Measurements from ENCODE around the gene ACSF2.
A peak's percentile ranks its signal among the peaks of the same experiment; 100 is the strongest.

The ACSF2 gene

GRCh38 chr17:50505591-50506130, 79.6 kb downstream of the ACSF2 start:
- peak overlapping the region; percentile 55 for H3K4me3 Mint-ChIP-seq
- TF ChIP-seq, protein P1, sequence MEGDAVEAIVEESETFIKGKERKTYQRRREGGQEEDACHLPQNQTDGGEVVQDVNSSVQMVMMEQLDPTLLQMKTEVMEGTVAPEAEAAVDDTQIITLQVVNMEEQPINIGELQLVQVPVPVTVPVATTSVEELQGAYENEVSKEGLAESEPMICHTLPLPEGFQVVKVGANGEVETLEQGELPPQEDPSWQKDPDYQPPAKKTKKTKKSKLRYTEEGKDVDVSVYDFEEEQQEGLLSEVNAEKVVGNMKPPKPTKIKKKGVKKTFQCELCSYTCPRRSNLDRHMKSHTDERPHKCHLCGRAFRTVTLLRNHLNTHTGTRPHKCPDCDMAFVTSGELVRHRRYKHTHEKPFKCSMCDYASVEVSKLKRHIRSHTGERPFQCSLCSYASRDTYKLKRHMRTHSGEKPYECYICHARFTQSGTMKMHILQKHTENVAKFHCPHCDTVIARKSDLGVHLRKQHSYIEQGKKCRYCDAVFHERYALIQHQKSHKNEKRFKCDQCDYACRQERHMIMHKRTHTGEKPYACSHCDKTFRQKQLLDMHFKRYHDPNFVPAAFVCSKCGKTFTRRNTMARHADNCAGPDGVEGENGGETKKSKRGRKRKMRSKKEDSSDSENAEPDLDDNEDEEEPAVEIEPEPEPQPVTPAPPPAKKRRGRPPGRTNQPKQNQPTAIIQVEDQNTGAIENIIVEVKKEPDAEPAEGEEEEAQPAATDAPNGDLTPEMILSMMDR (IDR thresholded peaks at IDR 0.05), result no peak
- peaks cover 15% of the 10 kb centered on the region for H3K27me3 Mint-ChIP-seq (ENCODE audit: low read depth, poor library complexity)
- H3K36me3 Mint-ChIP-seq (ENCODE audit: low read depth), result no peaks in the 10 kb centered on the region
- peaks cover 74% of the 10 kb centered on the region for H3K4me1 Mint-ChIP-seq
- peak overlapping the region; percentile 62 for H3K27ac Mint-ChIP-seq
- DNase-seq, result no peak
- no peaks in the 10 kb centered on the region for H3K9me3 Mint-ChIP-seq

GRCh38 chr17:50506298-50506697, 80.3 kb downstream of the ACSF2 start:
- Mint-ChIP-seq H3K27ac (no peak overlapping the region), H3K9me3 (no peaks in the 10 kb centered on the region), H3K4me1 (peaks cover 80% of the 10 kb centered on the region), H3K27me3 (ENCODE audit: low read depth, poor library complexity) (peaks cover 15% of the 10 kb centered on the region), H3K36me3 (ENCODE audit: low read depth) (no peaks in the 10 kb centered on the region), H3K4me3 (no peak overlapping the region)
- no peak for DNase-seq
- TF ChIP-seq, protein P1 (IDR thresholded peaks at IDR 0.05), result no peak

GRCh38 chr17:50507871-50508572, 82.0 kb downstream of the ACSF2 start, which contains the start of gene MYCBPAP:
Gene MYCBPAP (plus strand): TSS chr17:50508439. CDS start chr17:50508675, 236 bp downstream.
- H3K4me3 Mint-ChIP-seq, result peak within 1 kb of the TSS; percentile 87
- no peaks in the 10 kb centered on the region for H3K36me3 Mint-ChIP-seq (ENCODE audit: low read depth)
- peaks cover 15% of the 10 kb centered on the region for H3K27me3 Mint-ChIP-seq (ENCODE audit: low read depth, poor library complexity)
- no peaks in the 10 kb centered on the region for H3K9me3 Mint-ChIP-seq
- TF ChIP-seq, protein P1 (IDR thresholded peaks at IDR 0.05), result no peak
- peak; percentile 88 for DNase-seq
- H3K4me1 Mint-ChIP-seq, result peaks cover 73% of the 10 kb centered on the region
- H3K27ac Mint-ChIP-seq, result no peak within 1 kb of the TSS

DNA sequence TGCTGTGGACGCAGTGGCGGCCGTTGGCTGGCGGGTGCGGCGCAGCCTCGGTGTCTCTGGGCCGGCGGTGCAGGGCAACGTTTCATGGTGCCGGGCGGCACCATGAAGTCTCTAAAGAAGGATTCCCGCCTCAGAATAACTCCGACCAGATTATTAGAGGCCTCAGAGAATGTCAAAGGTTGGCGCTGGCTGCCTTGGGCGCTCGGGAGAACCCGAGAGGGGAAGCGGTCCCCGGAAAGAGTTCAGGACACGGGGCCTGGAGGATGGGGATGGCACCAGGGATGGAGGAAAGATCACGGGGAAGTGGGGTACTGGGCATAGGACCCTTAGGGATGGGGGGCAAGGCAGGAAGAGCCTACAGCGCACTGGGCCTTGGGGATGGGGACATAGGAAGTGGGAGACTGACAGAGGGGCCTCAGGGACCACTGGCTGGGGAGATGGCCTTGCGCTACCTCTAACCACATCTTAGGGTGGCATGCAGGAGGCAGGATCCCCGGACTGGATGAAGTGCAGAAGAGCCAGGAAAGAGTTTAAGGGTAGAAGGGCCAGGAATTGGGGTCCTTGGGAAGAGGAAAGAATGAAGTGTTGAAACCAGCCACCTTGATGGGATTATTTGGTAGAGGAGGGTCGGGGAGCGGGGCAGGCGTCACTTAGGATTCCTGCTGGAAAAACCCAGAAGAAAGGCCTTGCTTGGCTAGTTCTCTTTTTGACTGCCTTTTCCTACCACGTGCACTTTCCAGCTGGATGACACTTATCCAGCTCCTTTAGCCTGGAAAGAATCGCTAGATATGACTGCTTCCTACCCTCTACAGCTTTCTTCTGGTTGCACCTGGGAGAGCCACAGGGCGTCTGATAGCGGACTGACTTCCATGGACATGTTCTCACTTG, 82.8 kb downstream of the ACSF2 start:
- peak overlapping the region; percentile 84 for H3K4me3 Mint-ChIP-seq
- TF ChIP-seq, protein P1 (IDR thresholded peaks at IDR 0.05), result no peak
- H3K36me3 Mint-ChIP-seq (ENCODE audit: low read depth), result no peaks in the 10 kb centered on the region
- H3K4me1 Mint-ChIP-seq, result peaks cover 69% of the 10 kb centered on the region
- H3K27ac Mint-ChIP-seq, result no peak overlapping the region
- H3K27me3 Mint-ChIP-seq (ENCODE audit: low read depth, poor library complexity), result peaks cover 15% of the 10 kb centered on the region
- DNase-seq, result no peak
- no peaks in the 10 kb centered on the region for H3K9me3 Mint-ChIP-seq

DNA sequence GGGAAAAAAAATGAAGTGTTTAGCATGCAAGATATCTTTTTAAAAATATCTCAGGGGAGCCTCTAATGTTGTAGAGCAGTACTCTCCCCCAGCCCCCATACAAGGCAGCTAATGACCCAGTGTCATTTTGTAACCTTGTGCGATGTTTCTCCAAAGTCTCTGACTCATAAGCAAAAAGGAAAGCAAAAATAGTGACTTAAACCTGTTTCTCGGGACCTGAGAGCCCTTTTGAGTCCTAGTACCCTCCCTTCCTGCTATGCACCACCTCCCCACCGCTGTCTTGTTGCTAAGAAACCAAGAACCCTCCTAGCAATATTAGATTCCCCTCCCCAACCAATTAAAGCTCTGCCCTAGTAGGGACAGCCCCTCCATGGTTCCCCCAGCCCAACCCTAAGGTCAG, 85.0 kb downstream of the ACSF2 start:
- H3K36me3 Mint-ChIP-seq (ENCODE audit: low read depth), result no peaks in the 10 kb centered on the region
- H3K27me3 Mint-ChIP-seq (ENCODE audit: low read depth, poor library complexity), result peaks cover 14% of the 10 kb centered on the region
- H3K4me3 Mint-ChIP-seq, result no peak overlapping the region
- no peaks in the 10 kb centered on the region for H3K9me3 Mint-ChIP-seq
- no peak overlapping the region for H3K27ac Mint-ChIP-seq
- TF ChIP-seq, protein P1 (IDR thresholded peaks at IDR 0.05), result no peak
- H3K4me1 Mint-ChIP-seq, result peaks cover 61% of the 10 kb centered on the region
- no peak for DNase-seq
